ENCODE measurements around the gene MORC2. TPM values are rescaled to one million over a fixed set of nuclear protein-coding genes. Genes with fewer than 3 reads are reported as not detected.

MORC2 gene
- total and polyA plus RNA-seq, 7 donors: 15.6 to 35.9 (median 27.0) TPM

DNA sequence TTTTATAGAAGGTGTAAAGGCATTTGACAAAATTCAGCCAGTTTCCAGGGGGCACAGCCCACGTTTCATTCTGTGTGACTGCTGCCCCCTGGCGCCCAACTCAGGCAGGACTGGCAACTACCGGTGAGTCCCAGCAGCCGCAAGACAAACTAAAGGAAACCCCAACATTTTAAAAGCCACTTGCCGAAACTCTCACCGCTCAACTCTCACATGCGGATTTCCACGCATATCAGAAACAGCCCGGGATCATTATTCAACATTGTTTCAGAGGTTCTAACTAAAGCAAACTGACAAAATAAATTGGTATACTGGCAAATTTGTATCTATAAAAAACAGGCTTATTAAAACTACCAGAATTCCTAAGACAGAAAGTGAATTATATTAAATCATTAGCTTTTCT is 48.2 kb downstream of the MORC2 start:
- Histone ChIP-seq H3K9me3 (peaks cover 12% of the 10 kb centered on the region), H3K27ac (no peak overlapping the region), H3K4me1 (peaks cover 4% of the 10 kb centered on the region), H3K27me3 (ENCODE audit: insufficient read depth in 3 of 3, low read length in 2 of 3) (no peaks in the 10 kb centered on the region), H3K36me3 (ENCODE audit: insufficient read depth in 1 of 2, low read depth in 1 of 2) (peaks cover 0 to 19% of the 10 kb centered on the region in 2 donors), H3K4me3 (peak overlapping the region; percentile 68)
- ATAC-seq (peak; percentile 67 to 82 (median 68)), DNase-seq (peak; percentile 83 to 87)
- WGBS, 3 donors: 1 to 2% (median 1%) methylated on average over 9 of the region's 9 CpGs
- peak; percentile 94 for TF ChIP-seq CTCF (IDR thresholded peaks at IDR 0.05)
- intact Hi-C loops (cut with DNase I): loop anchor here in 1 of 2 donors (1.0 to 5.0 kb wide), 3 partner anchors 30 to 283 kb away; partner anchors contain the start of gene SLC35E4

- no peak overlapping the region for H3K27ac ChIP-seq
- no peak for TF ChIP-seq CTCF (IDR thresholded peaks at IDR 0.05)
These were observed 48.6 kb downstream of the MORC2 start for GRCh38 chr22:30919973-30920372.

GRCh38 chr22:30918761-30919160 is 49.8 kb downstream of the MORC2 start:
- TF ChIP-seq CTCF (IDR thresholded peaks at IDR 0.05): no peak
- H3K4me3 ChIP-seq: no peak overlapping the region
- WGBS, 3 donors: 80 to 87% (median 82%) methylated on average over 7 of the region's 7 CpGs
- no peak overlapping the region for H3K27ac ChIP-seq
- H3K27me3 ChIP-seq (ENCODE audit: insufficient read depth in 3 of 3, low read length in 2 of 3): no peaks in the 10 kb centered on the region
- ATAC-seq: no peak
- H3K4me1 ChIP-seq: peaks cover 4% of the 10 kb centered on the region
- no peak for DNase-seq
- H3K9me3 ChIP-seq: peaks cover 19% of the 10 kb centered on the region
- intact Hi-C loops (cut with DNase I): loop anchor here in 1 of 2 donors (2.0 to 5.0 kb wide), 2 partner anchors 154 to 286 kb away; no protein-coding TSS in a partner anchor
- peaks cover 0 to 4% of the 10 kb centered on the region in 2 donors for H3K36me3 ChIP-seq (ENCODE audit: insufficient read depth in 1 of 2, low read depth in 1 of 2)

More at GRCh38 chr22:30919973-30920372, 48.6 kb downstream of the MORC2 start:
- DNase-seq (no peak), ATAC-seq (no peak)
- 80 to 82% (median 81%) methylated on average over 7 of the region's 7 CpGs for WGBS, 3 donors
- Histone ChIP-seq H3K4me1 (peaks cover 4% of the 10 kb centered on the region), H3K27me3 (ENCODE audit: insufficient read depth in 3 of 3, low read length in 2 of 3) (no peaks in the 10 kb centered on the region), H3K36me3 (ENCODE audit: insufficient read depth in 1 of 2, low read depth in 1 of 2) (peaks cover 0 to 15% of the 10 kb centered on the region in 2 donors), H3K9me3 (peaks cover 14% of the 10 kb centered on the region), H3K4me3 (no peak overlapping the region)
- intact Hi-C loops (cut with DNase I): loop anchor here (1.0 to 5.0 kb wide), 5 partner anchors 30 to 288 kb away; partner anchors contain the start of gene SLC35E4 (in 1 of the 2)

DNA sequence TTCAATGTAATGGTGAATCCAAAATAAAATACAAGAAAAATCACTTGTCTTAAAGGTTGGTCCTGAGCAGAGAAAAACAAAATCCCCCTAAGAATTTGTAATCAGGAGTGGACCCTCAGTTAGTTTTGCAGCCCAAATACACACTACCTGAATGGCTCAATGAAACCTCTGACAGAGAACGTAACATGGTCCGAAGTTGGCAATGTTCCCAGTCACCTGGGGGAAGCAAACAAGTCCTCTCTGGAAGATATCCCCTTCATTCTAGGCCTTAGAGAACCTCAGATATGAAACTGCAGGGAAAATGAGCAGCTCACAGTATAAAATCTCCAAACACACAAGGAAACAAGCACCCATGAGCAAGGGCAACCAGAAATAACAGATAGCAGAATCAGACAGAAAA is 58.2 kb downstream of the MORC2 start:
- H3K4me3 ChIP-seq: no peak overlapping the region
- 79 to 87% (median 80%) methylated on average over 2 of the region's 2 CpGs for WGBS, 3 donors
- no peak for DNase-seq
- H3K27ac ChIP-seq: no peak overlapping the region
- H3K4me1 ChIP-seq: no peaks in the 10 kb centered on the region
- no peaks in the 10 kb centered on the region for H3K27me3 ChIP-seq (ENCODE audit: insufficient read depth in 3 of 3, low read length in 2 of 3)
- no peak for TF ChIP-seq CTCF (IDR thresholded peaks at IDR 0.05)
- peaks cover 7% of the 10 kb centered on the region for H3K9me3 ChIP-seq
- intact Hi-C loops (cut with DNase I): no loop called here
- H3K36me3 ChIP-seq (ENCODE audit: insufficient read depth in 1 of 2, low read depth in 1 of 2): peaks cover 0 to 8% of the 10 kb centered on the region in 2 donors
- no peak for ATAC-seq

DNA sequence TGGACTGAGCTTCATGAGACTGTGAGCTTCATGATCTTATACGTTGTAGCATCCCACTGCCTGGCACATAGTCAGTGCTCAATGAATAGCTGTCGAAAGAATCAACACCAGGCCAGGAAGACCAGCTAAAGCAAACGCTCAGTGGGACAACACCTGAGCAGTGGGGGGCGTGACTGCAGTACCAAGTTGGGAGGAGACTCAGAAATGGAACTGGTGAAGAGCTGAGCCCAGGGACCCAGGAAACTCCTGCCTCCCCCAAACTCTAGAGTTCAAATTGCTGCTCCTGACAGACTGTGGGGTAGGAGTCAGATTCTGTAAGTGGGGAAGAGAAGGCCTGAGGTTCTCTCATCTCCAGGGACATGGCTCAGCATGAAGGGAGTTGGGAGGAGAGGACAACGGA is 59.3 kb downstream of the MORC2 start:
- no peak for TF ChIP-seq CTCF (IDR thresholded peaks at IDR 0.05)
- intact Hi-C loops (cut with DNase I): no loop called here
- ATAC-seq: no peak

More for the DNA sequence above, 59.3 kb downstream of the MORC2 start:
- Histone ChIP-seq H3K4me1 (no peaks in the 10 kb centered on the region), H3K36me3 (ENCODE audit: insufficient read depth in 1 of 2, low read depth in 1 of 2) (peaks cover 0 to 8% of the 10 kb centered on the region in 2 donors), H3K27ac (no peak overlapping the region), H3K27me3 (ENCODE audit: insufficient read depth in 3 of 3, low read length in 2 of 3) (no peaks in the 10 kb centered on the region), H3K9me3 (no peaks in the 10 kb centered on the region), H3K4me3 (no peak overlapping the region)
- DNase-seq: no peak
- 86 to 91% (median 89%) methylated on average over 5 of the region's 5 CpGs for WGBS, 3 donors
